IPS DF 6.9 (cell line): ENCODE results near the gene SEC14L1.

Experiments used
- DNase-seq: peaks from one replicate; pipeline ENCODE4 v3.0.0-alpha.2; 2013; ENCODE audit warnings: low read depth, low spot score
- H3K27ac ChIP-seq: one replicate; pipeline ENCODE4 v1.5.1; 2013; ENCODE audit warnings: low read length, control low read depth
- H3K27me3 ChIP-seq: 2 replicates; pipeline ENCODE4 v1.6.1; 2013; ENCODE audit warnings: mild to moderate bottlenecking, low read length; ENCODE audit not compliant: control insufficient read depth, insufficient read depth
- H3K36me3 ChIP-seq: 2 replicates; pipeline ENCODE4 v1.6.1; 2013; ENCODE audit warnings: low read length; ENCODE audit not compliant: control insufficient read depth, insufficient read depth
- H3K4me1 ChIP-seq: 2 replicates; pipeline ENCODE4 v1.6.1; 2013; ENCODE audit warnings: low read length; ENCODE audit not compliant: control insufficient read depth, insufficient read depth
- H3K4me3 ChIP-seq: 2 replicates; pipeline ENCODE4 v1.5.1; 2013; ENCODE audit warnings: mild to moderate bottlenecking, low read length
- H3K9me3 ChIP-seq: 2 replicates; pipeline ENCODE4 v1.6.1; 2013; ENCODE audit warnings: low read length, inconsistent platforms; ENCODE audit not compliant: control insufficient read depth, insufficient read depth
- WGBS: extraction: QIAGEN DNeasy Blood & Tissue Kit; methylation state at CpG from one replicate; pipeline ENCODE4 v1.1.7; 2013; ENCODE audit warnings: mixed read lengths, missing lambda C conversion rate; ENCODE audit not compliant: insufficient read length, insufficient coverage; 5-methylcytosine and 5-hydroxymethylcytosine counted together

SEC14L1 gene

DNA sequence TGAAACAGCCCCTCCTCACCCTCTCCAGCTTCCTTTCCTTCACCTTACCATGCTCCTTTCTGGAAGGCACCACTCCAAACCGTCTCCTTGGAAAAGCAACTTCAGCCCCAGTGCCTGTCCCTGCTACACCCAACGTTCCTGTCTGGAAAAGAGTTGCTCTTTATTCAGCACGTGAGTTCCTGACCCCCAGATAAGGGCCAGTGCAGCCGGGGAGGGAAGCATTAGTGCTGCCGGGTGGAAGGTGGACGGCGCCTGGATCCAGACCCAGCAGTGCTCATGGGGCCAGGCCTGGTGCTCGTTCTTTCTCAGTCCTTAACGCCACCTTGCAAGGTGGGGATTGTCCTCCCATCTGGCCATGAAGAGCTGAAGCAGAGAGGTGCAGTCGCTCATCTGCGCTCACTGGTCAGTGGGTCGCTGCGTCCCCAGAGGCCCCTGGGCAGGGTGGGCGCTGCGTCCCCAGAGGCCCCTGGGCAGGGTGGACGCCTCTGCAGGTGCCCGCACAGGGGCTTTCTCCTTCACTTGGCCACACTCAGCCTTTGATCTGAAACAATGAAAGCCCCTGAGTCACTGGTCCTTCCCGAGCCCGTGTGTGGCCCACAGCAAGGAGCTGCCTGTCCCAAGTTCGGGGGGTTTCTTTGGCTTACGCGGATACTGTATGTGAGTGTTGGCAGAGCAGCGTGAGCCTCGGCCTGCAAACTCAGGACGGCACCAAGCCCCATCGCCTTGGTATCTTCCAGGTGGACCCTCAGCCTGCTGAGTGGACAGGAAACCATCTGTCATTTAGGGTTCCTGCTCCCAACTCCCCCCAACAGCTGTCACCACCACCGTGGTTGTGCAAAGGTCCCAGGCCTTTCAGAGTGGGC lies 117.1 kb downstream of the SEC14L1 start:
- Histone ChIP-seq H3K4me3 (no peak overlapping the region; the same call in 1 of the 2 replicates), H3K27ac (no peak overlapping the region), H3K9me3 (no peaks in the 10 kb centered on the region), H3K36me3 (no peaks in the 10 kb centered on the region), H3K27me3 (no peaks in the 10 kb centered on the region), H3K4me1 (peaks cover 1% of the 10 kb centered on the region; the same call in 1 of the 2 replicates)
- WGBS, result no CpG with 5 or more reads among the region's 27 CpGs
- no peak for DNase-seq

GRCh38 chr17:77258638-77259037 lies 117.9 kb downstream of the SEC14L1 start:
- no peak overlapping the region for H3K27ac ChIP-seq
- WGBS, result no CpG with 5 or more reads among the region's 12 CpGs
- H3K4me1 ChIP-seq, result peaks cover 1% of the 10 kb centered on the region; the same call in 1 of the 2 replicates
- no peaks in the 10 kb centered on the region for H3K36me3 ChIP-seq
- no peaks in the 10 kb centered on the region for H3K9me3 ChIP-seq
- no peak overlapping the region for H3K4me3 ChIP-seq
- H3K27me3 ChIP-seq, result no peaks in the 10 kb centered on the region
- no peak for DNase-seq

DNA sequence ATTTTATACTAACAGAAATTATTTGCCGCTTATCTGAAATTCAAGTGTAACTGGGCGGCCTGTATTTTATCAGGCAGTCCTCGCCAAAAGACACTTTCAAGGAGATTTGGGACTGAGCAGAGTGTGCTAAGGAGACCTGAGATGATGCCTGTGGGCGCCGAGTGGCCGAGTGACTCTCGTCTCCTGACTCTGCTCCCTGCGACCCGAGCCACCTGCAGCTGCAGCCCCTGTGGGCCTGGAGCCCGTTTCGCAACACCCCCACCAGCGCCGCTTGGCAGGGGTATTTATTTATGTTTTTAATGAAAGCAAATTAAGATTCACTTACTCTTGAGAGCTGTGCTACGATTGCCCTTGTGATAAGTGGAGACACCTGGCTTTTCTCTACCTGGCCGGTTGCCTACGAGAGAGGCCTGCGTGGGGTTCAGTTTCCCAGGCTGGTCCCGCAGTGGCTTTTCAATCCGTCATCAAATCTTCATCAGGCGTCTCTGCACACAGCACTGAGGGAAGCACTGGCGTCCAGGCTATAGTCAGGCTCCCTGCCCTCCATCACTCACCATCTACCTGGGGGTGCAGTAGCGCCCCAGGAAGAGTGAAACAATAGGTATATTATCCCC lies 124.0 kb downstream of the SEC14L1 start:
- Histone ChIP-seq H3K36me3 (no peaks in the 10 kb centered on the region), H3K4me1 (peaks cover 4% of the 10 kb centered on the region; the same call in 1 of the 2 replicates), H3K27ac (no peak overlapping the region), H3K9me3 (no peaks in the 10 kb centered on the region), H3K27me3 (no peaks in the 10 kb centered on the region), H3K4me3 (no peak overlapping the region)
- no peak for DNase-seq
- no CpG with 5 or more reads among the region's 22 CpGs for WGBS

GRCh38 chr17:77266213-77266612 lies 125.4 kb downstream of the SEC14L1 start:
- Histone ChIP-seq H3K27ac (no peak overlapping the region), H3K9me3 (no peaks in the 10 kb centered on the region), H3K4me3 (no peak overlapping the region), H3K36me3 (no peaks in the 10 kb centered on the region), H3K4me1 (peaks cover 4% of the 10 kb centered on the region; the same call in 1 of the 2 replicates), H3K27me3 (no peaks in the 10 kb centered on the region)
- no peak for DNase-seq
- WGBS, result no CpG with 5 or more reads among the region's 4 CpGs
